ENCODE measurements around the gene VAV3. TPM values are rescaled to one million over a fixed set of nuclear protein-coding genes. Genes with fewer than 3 reads are reported as not detected.

Gene VAV3
- total RNA-seq, 2 donors from 2014 or later, result 7.3 to 7.9 TPM

GRCh38 chr1:107648071-107648470 is 316.9 kb downstream of the VAV3 start:
- DNase-seq (ENCODE audit: low spot score), result no peak
- intact Hi-C loops (cut with DNase I), result no loop called here

GRCh38 chr1:107647012-107647411 is 318.0 kb downstream of the VAV3 start:
- intact Hi-C loops (cut with DNase I), result no loop called here
- no peak for DNase-seq (ENCODE audit: low spot score)

DNA sequence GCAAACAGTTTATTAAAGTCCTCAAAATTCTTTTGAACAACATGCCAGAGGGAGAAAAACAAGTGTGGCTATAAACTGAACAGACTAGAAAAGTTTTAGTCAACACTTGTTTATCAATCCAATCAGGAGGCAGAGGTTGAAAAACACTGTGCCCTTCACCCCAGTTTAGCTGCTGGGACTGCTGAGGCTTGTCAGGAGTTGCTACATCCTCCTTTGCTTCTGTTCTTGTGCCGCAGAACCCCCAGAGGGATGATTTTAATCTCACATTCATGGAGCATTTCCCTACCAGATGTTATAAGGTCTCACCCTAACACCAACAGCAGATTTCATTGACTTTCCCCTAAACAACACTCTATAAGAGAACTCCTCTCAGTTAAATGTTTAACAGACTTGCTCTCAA is 321.2 kb downstream of the VAV3 start:
- intact Hi-C loops (cut with DNase I), result no loop called here
- no peak for DNase-seq (ENCODE audit: low spot score)

GRCh38 chr1:107640207-107640606 is 324.8 kb downstream of the VAV3 start:
- intact Hi-C loops (cut with DNase I), result no loop called here
- DNase-seq (ENCODE audit: low spot score), result no peak

DNA sequence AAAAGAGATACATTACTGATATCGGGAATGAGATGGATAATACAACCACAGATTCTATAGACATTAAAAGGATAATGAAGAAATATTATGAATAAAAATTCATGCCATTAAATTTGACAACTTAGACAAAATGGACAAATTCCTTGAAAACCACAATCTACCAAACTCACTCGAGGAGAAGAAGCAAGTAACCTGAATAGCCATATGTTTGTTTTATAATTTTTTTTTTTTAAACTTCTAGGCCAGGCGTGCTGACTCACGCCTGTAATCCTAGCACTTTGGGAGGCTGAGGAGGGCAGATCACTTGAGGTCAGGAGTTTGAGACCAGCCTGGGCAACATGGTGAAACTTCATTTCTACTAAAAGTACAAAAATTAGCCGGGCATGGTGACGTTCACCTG is 327.9 kb downstream of the VAV3 start:
- no peak for DNase-seq (ENCODE audit: low spot score)
- intact Hi-C loops (cut with DNase I), result no loop called here

- intact Hi-C loops (cut with DNase I), result no loop called here
- DNase-seq (ENCODE audit: low spot score), result no peak
Observed at GRCh38 chr1:107633596-107633995, 331.4 kb downstream of the VAV3 start.

DNA sequence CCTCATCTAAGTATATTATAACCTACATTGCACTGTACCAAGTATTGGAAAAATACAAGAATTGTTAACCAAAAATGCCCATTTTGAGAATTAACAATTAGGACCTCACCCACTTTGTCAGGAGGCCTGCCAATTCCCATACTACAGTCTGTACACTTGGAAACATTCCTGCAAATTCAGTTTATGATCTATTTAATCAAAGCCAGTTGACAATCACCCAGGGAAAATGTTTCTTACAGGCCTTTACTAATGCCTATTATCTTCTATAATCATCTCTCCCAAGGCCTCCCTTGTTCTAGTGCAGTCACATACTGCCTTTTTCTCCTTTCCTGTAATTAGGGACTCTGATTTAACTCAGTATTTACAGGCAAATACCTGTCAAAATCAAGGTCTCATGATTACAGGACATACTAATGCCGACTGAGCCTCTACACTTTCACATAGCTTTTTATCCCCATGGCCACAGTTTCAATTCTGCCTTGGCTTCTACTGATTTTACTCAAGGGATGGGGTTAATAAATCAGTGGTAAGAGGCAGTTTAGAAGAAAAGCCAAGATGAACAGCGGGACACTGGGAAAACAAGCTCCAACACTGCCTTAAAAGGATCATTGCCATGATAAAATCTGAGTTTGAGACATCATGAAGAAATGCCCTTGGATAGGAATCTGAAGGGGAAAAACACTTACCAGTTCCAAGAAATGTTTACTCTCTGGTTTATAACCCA is 338.7 kb downstream of the VAV3 start:
- intact Hi-C loops (cut with DNase I), result no loop called here
- no peak for DNase-seq (ENCODE audit: low spot score)

GRCh38 chr1:107625405-107626029 is 339.5 kb downstream of the VAV3 start:
- intact Hi-C loops (cut with DNase I), result no loop called here
- DNase-seq (ENCODE audit: low spot score), result no peak

- no peak for DNase-seq (ENCODE audit: low spot score)
- intact Hi-C loops (cut with DNase I), result no loop called here
Observed at GRCh38 chr1:107623431-107623830, 341.5 kb downstream of the VAV3 start.

DNA sequence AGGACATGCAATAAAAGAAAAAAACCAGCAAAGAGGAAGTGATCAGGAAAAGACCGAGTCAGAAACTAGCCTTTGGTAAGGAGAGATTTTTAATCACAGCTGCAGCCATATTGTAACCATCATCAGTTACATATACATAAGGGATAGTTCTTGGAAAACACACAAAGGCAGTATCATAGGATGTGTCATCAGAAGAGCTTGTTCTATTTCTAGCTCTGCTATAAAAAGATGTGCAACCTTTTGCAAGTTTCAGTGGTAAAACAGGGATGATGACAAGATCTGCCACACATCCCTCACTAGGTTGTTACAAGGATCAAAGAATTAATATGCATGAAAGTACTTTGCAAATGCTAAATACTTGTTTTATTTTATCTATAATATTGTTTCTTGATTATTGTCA is 342.0 kb downstream of the VAV3 start:
- intact Hi-C loops (cut with DNase I), result no loop called here
- DNase-seq (ENCODE audit: low spot score), result no peak

GRCh38 chr1:107622535-107622934 is 342.4 kb downstream of the VAV3 start:
- no peak for DNase-seq (ENCODE audit: low spot score)
- intact Hi-C loops (cut with DNase I), result no loop called here

DNA sequence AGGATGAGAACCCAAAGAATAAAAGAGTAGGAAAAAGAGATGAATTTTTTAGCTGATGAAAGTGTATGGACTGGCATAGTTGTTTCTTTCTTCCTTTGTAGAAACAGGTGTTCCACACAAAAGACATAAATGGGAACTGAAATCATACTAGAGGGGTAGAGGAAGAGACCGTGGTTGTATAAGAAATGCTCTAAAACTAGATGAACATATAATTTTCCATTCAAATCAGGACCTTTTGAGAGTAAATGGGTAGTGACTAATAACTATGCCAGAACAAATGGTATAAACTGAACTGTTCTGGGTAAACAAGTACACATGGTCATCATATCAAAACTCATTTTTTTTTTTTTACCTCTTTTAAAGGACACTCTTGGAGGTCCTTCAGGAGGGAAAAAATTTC is 344.2 kb downstream of the VAV3 start:
- intact Hi-C loops (cut with DNase I), result no loop called here
- no peak for DNase-seq (ENCODE audit: low spot score)

DNA sequence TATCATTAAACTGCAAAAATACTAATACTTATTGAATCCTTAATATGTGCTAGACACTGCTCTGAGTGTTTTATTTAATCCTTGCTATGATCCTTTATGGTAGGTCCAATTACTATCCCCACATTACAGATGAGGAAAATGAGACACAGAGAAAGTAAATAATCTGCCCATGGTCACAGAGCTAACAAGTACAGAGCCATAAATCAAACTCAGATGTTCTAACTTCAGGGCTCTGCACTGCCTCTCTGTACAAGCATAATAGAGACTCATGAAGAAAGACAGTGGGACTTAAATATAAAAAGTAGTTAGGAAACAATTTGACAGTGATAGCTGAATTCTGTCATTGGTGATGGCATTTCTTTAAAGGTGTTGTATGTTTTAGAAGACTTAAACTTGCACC is 346.4 kb downstream of the VAV3 start:
- no peak for DNase-seq (ENCODE audit: low spot score)
- intact Hi-C loops (cut with DNase I), result no loop called here

GRCh38 chr1:107617921-107618320 is 347.1 kb downstream of the VAV3 start:
- intact Hi-C loops (cut with DNase I), result no loop called here
- DNase-seq (ENCODE audit: low spot score), result no peak

GRCh38 chr1:107617456-107617855 is 347.5 kb downstream of the VAV3 start:
- no peak for DNase-seq (ENCODE audit: low spot score)
- intact Hi-C loops (cut with DNase I), result no loop called here

- no peak for DNase-seq (ENCODE audit: low spot score)
- intact Hi-C loops (cut with DNase I), result no loop called here
Observed at GRCh38 chr1:107609808-107610207, 355.2 kb downstream of the VAV3 start.

DNA sequence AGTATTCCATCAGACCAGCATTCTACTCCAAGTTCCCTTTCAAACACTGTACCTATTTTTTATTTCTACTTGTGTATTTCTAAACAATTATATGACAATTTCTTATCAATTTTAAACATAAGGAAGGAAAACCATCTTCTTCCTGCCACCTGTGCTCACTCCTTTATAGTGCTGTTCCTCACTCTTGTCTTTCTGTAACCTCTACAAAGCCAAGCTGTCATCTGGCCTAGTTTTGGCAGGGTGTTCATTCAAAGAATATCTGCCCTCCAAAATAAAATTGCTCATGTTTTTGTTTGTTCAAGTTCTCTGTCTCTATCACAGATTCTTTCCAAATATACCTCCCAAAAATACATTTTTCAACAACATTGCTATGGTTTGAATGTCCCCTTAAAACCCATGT is 360.2 kb downstream of the VAV3 start:
- intact Hi-C loops (cut with DNase I), result no loop called here
- no peak for DNase-seq (ENCODE audit: low spot score)

DNA sequence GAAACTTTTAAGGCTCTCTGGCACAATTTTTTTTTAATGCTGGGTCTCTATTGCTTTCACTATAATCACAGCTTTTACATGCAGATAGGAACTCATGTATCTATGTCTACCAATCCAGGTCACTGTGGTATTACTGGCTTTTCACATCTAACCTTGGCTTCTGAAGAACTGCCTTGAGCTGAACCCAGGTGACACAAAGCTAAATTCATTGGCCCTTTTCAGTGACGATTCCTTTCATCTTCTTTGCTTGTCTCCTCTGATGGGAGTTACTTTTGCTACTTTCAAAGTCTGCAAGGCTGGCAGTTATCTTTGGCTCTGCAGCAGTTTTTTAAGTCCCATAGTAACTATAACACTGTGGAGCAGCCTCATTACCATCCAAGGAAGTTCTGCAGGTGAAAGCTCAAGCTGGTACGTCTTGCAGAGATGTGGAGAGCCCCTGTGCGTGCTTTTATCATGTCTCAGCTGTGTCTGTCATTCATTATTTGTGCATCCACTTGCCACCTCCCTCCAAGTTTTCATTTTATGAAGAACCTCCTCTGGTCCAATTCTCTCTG is 364.3 kb downstream of the VAV3 start:
- intact Hi-C loops (cut with DNase I), result no loop called here
- no peak for DNase-seq (ENCODE audit: low spot score)

- no peak for DNase-seq (ENCODE audit: low spot score)
- intact Hi-C loops (cut with DNase I), result no loop called here
Observed at GRCh38 chr1:107599220-107599619, 365.8 kb downstream of the VAV3 start.

DNA sequence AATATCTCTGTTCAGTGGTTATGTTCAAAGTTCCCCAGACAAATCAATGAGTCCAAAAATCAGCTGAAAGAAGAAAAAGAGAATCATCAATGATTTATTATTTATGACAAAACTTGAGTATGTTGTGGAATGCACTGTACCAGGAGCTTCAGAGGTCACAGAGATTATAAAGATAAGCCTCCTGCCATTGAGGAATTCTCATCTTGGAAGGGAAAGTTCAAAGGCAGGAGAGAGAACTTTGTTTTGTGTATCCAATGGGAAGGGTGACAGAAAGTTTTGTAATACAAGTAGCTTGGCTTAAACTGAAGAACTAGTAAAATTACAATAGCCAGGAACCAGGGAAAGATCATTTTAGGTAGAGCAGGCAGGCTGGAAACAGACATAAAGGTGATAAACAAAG is 367.7 kb downstream of the VAV3 start:
- DNase-seq (ENCODE audit: low spot score), result no peak
- intact Hi-C loops (cut with DNase I), result no loop called here

DNA sequence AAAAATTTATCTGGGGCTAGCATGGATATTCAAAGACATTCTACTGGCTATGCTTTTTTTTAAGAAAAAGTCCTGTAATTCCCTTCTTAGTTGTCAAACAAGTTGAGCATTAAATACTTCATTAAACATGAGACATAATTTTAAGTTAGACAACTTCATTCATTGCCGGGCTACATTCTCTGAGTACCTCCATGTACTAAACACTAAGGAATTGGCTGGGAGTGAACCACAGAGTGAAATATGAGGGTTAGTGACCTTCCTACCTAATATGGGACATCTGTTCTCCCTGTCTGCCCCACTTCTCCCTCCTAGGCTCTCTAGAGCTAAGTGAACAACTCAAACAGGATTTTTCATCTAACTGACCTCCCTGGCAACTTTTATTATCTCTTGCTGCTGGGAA is 370.4 kb downstream of the VAV3 start:
- no peak for DNase-seq (ENCODE audit: low spot score)

More for the DNA sequence above, 370.4 kb downstream of the VAV3 start:
- intact Hi-C loops (cut with DNase I), result no loop called here

Data from posterior vena cava (tissue), 2 donors.